NT2/D1 (cell line): Measurements from ENCODE around the gene ACACA.

Source experiments
- YY1 ChIP-seq: IDR thresholded peaks from 2 replicates; pipeline ENCODE4 v1.6.1; 2011; ENCODE audit not compliant: insufficient read length, insufficient read depth
- ZNF274 ChIP-seq: IDR thresholded peaks from 2 replicates; pipeline ENCODE4 v1.6.1; 2011; ENCODE audit warnings: mild to moderate bottlenecking, low read depth, low read length

DNA sequence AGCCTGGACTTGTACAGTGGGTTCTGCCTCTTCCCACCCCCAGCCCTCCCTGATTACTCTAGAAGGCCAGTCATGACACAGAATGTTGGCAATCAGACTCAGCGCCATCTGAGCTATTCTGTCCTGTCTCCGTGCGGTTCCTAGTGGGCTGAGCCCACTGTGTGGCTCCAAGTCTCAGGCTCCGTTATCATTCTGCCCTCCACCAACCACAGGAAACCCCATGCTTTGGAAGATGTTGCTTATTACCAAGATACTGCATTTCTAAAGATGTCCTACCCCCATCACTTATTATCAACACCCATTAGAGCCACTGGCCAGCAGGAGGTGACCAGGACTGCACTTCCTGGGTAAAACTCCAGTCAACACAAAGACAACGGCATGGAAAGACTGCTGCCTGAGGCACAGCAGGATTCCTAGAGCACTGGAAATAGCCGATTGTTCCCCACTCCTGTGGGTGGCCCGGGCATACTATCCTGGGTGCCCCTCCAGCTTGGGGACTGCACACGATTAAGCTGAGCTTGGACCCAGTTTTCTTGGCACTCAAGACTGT is 324.2 kb downstream of the ACACA start:
- no peak for TF ChIP-seq YY1
- TF ChIP-seq ZNF274 = no peak
